Chondrocyte (in vitro differentiated cells): Measurements from ENCODE around the gene HTATSF1. TPM values are rescaled to one million over a fixed set of nuclear protein-coding genes. Genes with fewer than 3 reads are reported as not detected.

Experiments
- DNase-seq: peaks from one replicate; pipeline ENCODE4 v3.0.0; 2021; ENCODE audit warnings: mixed read lengths, low spot score
- H3K27ac Mint-ChIP-seq: one replicate; pipeline ENCODE4 v1.8.0; 2021; ENCODE audit warnings: mild to moderate bottlenecking, moderate library complexity, mixed read lengths; ENCODE audit not compliant: unreplicated experiment
- H3K27me3 Mint-ChIP-seq: 2 replicates; pipeline ENCODE4 v1.8.0; 2021; ENCODE audit warnings: low read depth, mixed read lengths
- H3K36me3 Mint-ChIP-seq: 2 replicates; pipeline ENCODE4 v1.8.0; 2021; ENCODE audit warnings: low read depth, mixed read lengths
- H3K4me1 Mint-ChIP-seq: 2 replicates; pipeline ENCODE4 v1.8.0; 2021; ENCODE audit warnings: low read depth, mild to moderate bottlenecking, mixed read lengths
- H3K4me3 Mint-ChIP-seq: one replicate; pipeline ENCODE4 v1.8.0; 2021; ENCODE audit warnings: mild to moderate bottlenecking, moderate library complexity, mixed read lengths; ENCODE audit not compliant: unreplicated experiment
- H3K9me3 Mint-ChIP-seq: 2 replicates; pipeline ENCODE4 v1.8.0; 2021; ENCODE audit warnings: low read depth, mixed read lengths
- CTCF ChIP-seq: fragments of 200-600 bp; sonication (generic); IDR thresholded peaks from 2 replicates; pipeline ENCODE4 v1.5.0; 2021; ENCODE audit warnings: antibody characterized with exemption, mild to moderate bottlenecking, moderate library complexity
- total RNA-seq: library from RNA; stranded (reverse); gene quantifications from 3 replicates; pipeline ENCODE4 v1.2.1, GENCODE V29; 2021

Gene HTATSF1
- total RNA-seq, 1 donor from 2014 or later, result 29.4 TPM

GRCh38 chrX:136525738-136526606, 28.6 kb downstream of the HTATSF1 start:
- Mint-ChIP-seq H3K4me1 (peaks cover 8% of the 10 kb centered on the region), H3K27me3 (no peaks in the 10 kb centered on the region), H3K9me3 (peaks cover 12% of the 10 kb centered on the region), H3K36me3 (no peaks in the 10 kb centered on the region), H3K4me3 (no peak overlapping the region), H3K27ac (peak overlapping the region; percentile 2)
- no peak for DNase-seq
- TF ChIP-seq CTCF, result no peak

GRCh38 chrX:136528645-136529315, 31.4 kb downstream of the HTATSF1 start:
- Mint-ChIP-seq H3K4me3 (no peak overlapping the region), H3K9me3 (peaks cover 12% of the 10 kb centered on the region), H3K27me3 (peaks cover 6% of the 10 kb centered on the region), H3K36me3 (no peaks in the 10 kb centered on the region), H3K27ac (no peak overlapping the region), H3K4me1 (peaks cover 8% of the 10 kb centered on the region)
- DNase-seq, result no peak
- no peak for TF ChIP-seq CTCF

GRCh38 chrX:136529795-136530194, 32.4 kb downstream of the HTATSF1 start:
- Mint-ChIP-seq H3K36me3 (no peaks in the 10 kb centered on the region), H3K4me1 (peaks cover 8% of the 10 kb centered on the region), H3K27ac (no peak overlapping the region), H3K27me3 (peaks cover 6% of the 10 kb centered on the region), H3K4me3 (no peak overlapping the region), H3K9me3 (peaks cover 8% of the 10 kb centered on the region)
- no peak for DNase-seq
- TF ChIP-seq CTCF, result no peak

- no peak for DNase-seq
- Mint-ChIP-seq H3K27me3 (peaks cover 8% of the 10 kb centered on the region), H3K27ac (no peak within 1 kb of the TSS), H3K4me1 (no peaks in the 10 kb centered on the region), H3K9me3 (peaks cover 11% of the 10 kb centered on the region), H3K36me3 (no peaks in the 10 kb centered on the region), H3K4me3 (no peak within 1 kb of the TSS)
- no peak for TF ChIP-seq CTCF
Measured at GRCh38 chrX:136531951-136532350, 34.6 kb downstream of the HTATSF1 start, which contains the start of gene VGLL1. Gene VGLL1 (plus strand): TSS chrX:136532215. CDS start chrX:136536021, 3,806 bp downstream.

- Mint-ChIP-seq H3K27ac (no peak overlapping the region), H3K4me3 (no peak overlapping the region)
Measured at GRCh38 chrX:136534131-136534530, 36.7 kb downstream of the HTATSF1 start.

More at GRCh38 chrX:136534131-136534530, 36.7 kb downstream of the HTATSF1 start:
- peaks cover 8% of the 10 kb centered on the region for H3K27me3 Mint-ChIP-seq
- H3K36me3 Mint-ChIP-seq, result no peaks in the 10 kb centered on the region
- no peaks in the 10 kb centered on the region for H3K4me1 Mint-ChIP-seq
- no peak for TF ChIP-seq CTCF
- no peak for DNase-seq
- peaks cover 3% of the 10 kb centered on the region for H3K9me3 Mint-ChIP-seq
